Measurements from ENCODE around the gene AGBL2.

Gene AGBL2

GRCh38 chr11:47626234-47626633 is 88.9 kb downstream of the AGBL2 start:
- H3K9me3 ChIP-seq (ENCODE audit: low read length) = no peaks in the 10 kb centered on the region
- H3K27ac ChIP-seq (ENCODE audit: low read depth, low read length) = no peak overlapping the region
- no peak overlapping the region for H3K9ac ChIP-seq (ENCODE audit: low read length)
- no peaks in the 10 kb centered on the region for H3K27me3 ChIP-seq (ENCODE audit: control insufficient read depth in 1 of 2, insufficient read depth in 2 of 2, low read length in 2 of 2)
- peaks cover 56% of the 10 kb centered on the region for H3K36me3 ChIP-seq (ENCODE audit: insufficient read depth, low read length)
- no peak overlapping the region for H3K4me3 ChIP-seq (ENCODE audit: low read depth in 1 of 2, low read length in 2 of 2)
- no peaks in the 10 kb centered on the region for H3K4me1 ChIP-seq (ENCODE audit: insufficient read depth, low read length)

GRCh38 chr11:47620836-47621378 is 94.3 kb downstream of the AGBL2 start:
- Histone ChIP-seq H3K36me3 (ENCODE audit: insufficient read depth, low read length) (peaks cover 32% of the 10 kb centered on the region), H3K4me1 (ENCODE audit: insufficient read depth, low read length) (no peaks in the 10 kb centered on the region), H3K9me3 (ENCODE audit: low read length) (no peaks in the 10 kb centered on the region), H3K27ac (ENCODE audit: low read depth, low read length) (no peak overlapping the region), H3K4me3 (ENCODE audit: low read depth in 1 of 2, low read length in 2 of 2) (no peak overlapping the region), H3K27me3 (ENCODE audit: control insufficient read depth in 1 of 2, insufficient read depth in 2 of 2, low read length in 2 of 2) (no peaks in the 10 kb centered on the region), H3K9ac (ENCODE audit: low read length) (no peak overlapping the region)

- H3K9ac ChIP-seq (ENCODE audit: low read length) = no peak overlapping the region
- H3K36me3 ChIP-seq (ENCODE audit: insufficient read depth, low read length) = peaks cover 26% of the 10 kb centered on the region
- H3K27me3 ChIP-seq (ENCODE audit: control insufficient read depth in 1 of 2, insufficient read depth in 2 of 2, low read length in 2 of 2) = no peaks in the 10 kb centered on the region
Measured at GRCh38 chr11:47617417-47617809, 97.8 kb downstream of the AGBL2 start.

GRCh38 chr11:47616726-47617416 is 98.3 kb downstream of the AGBL2 start:
- Histone ChIP-seq H3K4me1 (ENCODE audit: insufficient read depth, low read length) (no peaks in the 10 kb centered on the region), H3K9me3 (ENCODE audit: low read length) (no peaks in the 10 kb centered on the region), H3K9ac (ENCODE audit: low read length) (no peak overlapping the region), H3K4me3 (ENCODE audit: low read depth in 1 of 2, low read length in 2 of 2) (no peak overlapping the region), H3K27me3 (ENCODE audit: control insufficient read depth in 1 of 2, insufficient read depth in 2 of 2, low read length in 2 of 2) (no peaks in the 10 kb centered on the region), H3K36me3 (ENCODE audit: insufficient read depth, low read length) (peaks cover 21% of the 10 kb centered on the region), H3K27ac (ENCODE audit: low read depth, low read length) (no peak overlapping the region)

More at GRCh38 chr11:47617417-47617809, 97.8 kb downstream of the AGBL2 start:
- Histone ChIP-seq H3K9me3 (ENCODE audit: low read length) (no peaks in the 10 kb centered on the region), H3K4me1 (ENCODE audit: insufficient read depth, low read length) (no peaks in the 10 kb centered on the region), H3K4me3 (ENCODE audit: low read depth in 1 of 2, low read length in 2 of 2) (no peak overlapping the region), H3K27ac (ENCODE audit: low read depth, low read length) (no peak overlapping the region)

- H3K27ac ChIP-seq (ENCODE audit: low read depth, low read length) = no peak overlapping the region
- peaks cover 11% of the 10 kb centered on the region for H3K36me3 ChIP-seq (ENCODE audit: insufficient read depth, low read length)
- H3K9ac ChIP-seq (ENCODE audit: low read length) = no peak overlapping the region
- no peaks in the 10 kb centered on the region for H3K9me3 ChIP-seq (ENCODE audit: low read length)
- H3K4me1 ChIP-seq (ENCODE audit: insufficient read depth, low read length) = no peaks in the 10 kb centered on the region
- H3K27me3 ChIP-seq (ENCODE audit: control insufficient read depth in 1 of 2, insufficient read depth in 2 of 2, low read length in 2 of 2) = no peaks in the 10 kb centered on the region
- no peak overlapping the region for H3K4me3 ChIP-seq (ENCODE audit: low read depth in 1 of 2, low read length in 2 of 2)
Measured at GRCh38 chr11:47615249-47615648, 99.9 kb downstream of the AGBL2 start.

GRCh38 chr11:47611348-47611794 is 103.8 kb downstream of the AGBL2 start:
- H3K27ac ChIP-seq (ENCODE audit: low read depth, low read length) = no peak overlapping the region
- H3K4me1 ChIP-seq (ENCODE audit: insufficient read depth, low read length) = peaks cover 8% of the 10 kb centered on the region
- H3K9me3 ChIP-seq (ENCODE audit: low read length) = no peaks in the 10 kb centered on the region
- peaks cover 7% of the 10 kb centered on the region for H3K36me3 ChIP-seq (ENCODE audit: insufficient read depth, low read length)
- H3K4me3 ChIP-seq (ENCODE audit: low read depth in 1 of 2, low read length in 2 of 2) = no peak overlapping the region
- no peak overlapping the region for H3K9ac ChIP-seq (ENCODE audit: low read length)
- H3K27me3 ChIP-seq (ENCODE audit: control insufficient read depth in 1 of 2, insufficient read depth in 2 of 2, low read length in 2 of 2) = no peaks in the 10 kb centered on the region

- H3K27ac ChIP-seq (ENCODE audit: low read depth, low read length) = no peak overlapping the region
- peaks cover 8% of the 10 kb centered on the region for H3K4me1 ChIP-seq (ENCODE audit: insufficient read depth, low read length)
- H3K4me3 ChIP-seq (ENCODE audit: low read depth in 1 of 2, low read length in 2 of 2) = no peak overlapping the region
- H3K36me3 ChIP-seq (ENCODE audit: insufficient read depth, low read length) = peaks cover 7% of the 10 kb centered on the region
- H3K9ac ChIP-seq (ENCODE audit: low read length) = no peak overlapping the region
- no peaks in the 10 kb centered on the region for H3K27me3 ChIP-seq (ENCODE audit: control insufficient read depth in 1 of 2, insufficient read depth in 2 of 2, low read length in 2 of 2)
- no peaks in the 10 kb centered on the region for H3K9me3 ChIP-seq (ENCODE audit: low read length)
Measured at GRCh38 chr11:47609675-47610074, 105.5 kb downstream of the AGBL2 start.

Data from muscle layer of colon (tissue), 2 donors.